ENCODE data around the gene CXXC1.
"Not testable (repeated sequence)": the region's sequence is repeated elsewhere in the genome, so short reads cannot be mapped to it uniquely, and the experiment has no call there.

CXXC1 gene

DNA sequence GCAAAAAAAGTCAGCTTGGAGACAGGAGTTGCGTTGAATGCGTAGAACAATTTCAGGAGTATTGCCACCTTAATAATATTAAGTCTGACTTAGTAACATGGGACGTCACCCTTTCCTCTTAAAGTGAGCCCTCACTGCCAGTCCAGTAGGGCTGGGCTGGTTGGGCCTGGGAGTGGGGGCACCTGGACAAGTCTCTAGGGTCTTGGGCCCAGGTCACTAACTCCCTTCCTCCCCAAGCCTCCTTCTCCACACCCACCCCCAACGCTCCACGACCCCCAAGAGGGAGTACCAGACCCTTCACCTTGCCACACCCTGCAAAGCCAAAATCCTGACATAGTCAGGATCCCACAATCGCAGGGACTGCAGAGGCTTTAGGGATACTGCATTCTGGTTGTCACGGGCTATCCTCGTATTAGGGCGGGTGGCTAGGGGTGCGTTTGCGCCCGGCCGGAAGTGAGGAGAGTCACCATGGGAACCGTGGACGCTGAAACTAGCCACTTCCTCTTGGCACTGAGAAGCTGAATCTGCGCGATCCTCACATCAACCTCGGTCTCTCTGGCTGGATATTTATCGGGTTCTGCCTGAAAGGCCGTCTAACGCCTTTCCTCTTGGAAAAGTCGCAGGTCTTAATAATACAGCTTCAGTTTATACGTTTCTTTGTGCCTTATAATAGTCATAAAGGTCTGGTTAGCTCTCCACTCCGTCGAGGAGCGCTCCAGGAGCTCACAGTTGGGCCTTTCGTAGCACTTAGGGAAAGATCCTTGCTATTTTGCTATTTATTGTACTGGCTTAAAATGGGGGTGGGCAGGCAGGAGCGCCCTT, 10.3 kb upstream of the CXXC1 start:
- peak in 3 of 4 experiments; percentile 14 to 41 (median 29) for DNase-seq

GRCh38 chr18:50293039-50293438, 5.5 kb upstream of the CXXC1 start:
- no peak for DNase-seq

DNA sequence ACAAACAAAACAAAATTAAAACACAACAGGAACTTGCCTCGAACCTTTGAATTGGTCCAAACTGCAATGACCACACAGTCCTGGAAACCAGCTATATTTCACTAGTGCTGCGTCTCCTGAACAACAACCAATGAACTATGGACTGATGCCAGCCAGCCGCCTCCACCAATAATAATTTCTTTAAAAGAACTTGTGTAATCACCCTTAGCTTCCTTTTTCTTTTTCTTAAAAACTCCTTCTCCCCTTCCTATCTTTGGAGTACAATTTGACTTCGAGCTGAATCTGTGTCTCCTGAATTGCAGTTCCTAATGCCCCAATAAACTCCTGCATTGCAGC, 1.6 kb upstream of the CXXC1 start:
- DNase-seq, result no peak

GRCh38 chr18:50288348-50289107, 1.0 kb upstream of the CXXC1 start:
- DNase-seq, result not testable (repeated sequence)

DNA sequence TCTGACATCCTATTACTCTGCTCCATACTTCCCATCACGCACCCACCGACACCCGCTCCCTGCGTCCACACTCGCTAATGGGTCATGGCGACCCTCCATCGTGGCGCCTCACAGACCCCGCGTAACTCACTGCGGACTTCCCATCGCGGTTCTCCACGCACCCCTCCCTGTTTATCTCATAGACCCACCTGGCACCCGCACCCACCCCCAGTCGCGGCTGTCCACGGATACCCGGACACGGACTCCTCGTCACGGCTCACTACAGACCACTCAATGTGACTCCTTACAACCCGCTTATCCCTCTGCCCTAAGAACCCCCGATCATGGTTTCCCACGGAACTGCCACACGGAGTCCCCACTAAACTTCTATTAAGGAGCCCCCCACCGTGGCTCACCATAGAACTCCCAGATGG, 458 bp downstream of the CXXC1 start:
- peak in 1 of 4 experiments; percentile 10 for DNase-seq

GRCh38 chr18:50286391-50287027, 983 bp downstream of the CXXC1 start:
- DNase-seq, result no peak

DNA sequence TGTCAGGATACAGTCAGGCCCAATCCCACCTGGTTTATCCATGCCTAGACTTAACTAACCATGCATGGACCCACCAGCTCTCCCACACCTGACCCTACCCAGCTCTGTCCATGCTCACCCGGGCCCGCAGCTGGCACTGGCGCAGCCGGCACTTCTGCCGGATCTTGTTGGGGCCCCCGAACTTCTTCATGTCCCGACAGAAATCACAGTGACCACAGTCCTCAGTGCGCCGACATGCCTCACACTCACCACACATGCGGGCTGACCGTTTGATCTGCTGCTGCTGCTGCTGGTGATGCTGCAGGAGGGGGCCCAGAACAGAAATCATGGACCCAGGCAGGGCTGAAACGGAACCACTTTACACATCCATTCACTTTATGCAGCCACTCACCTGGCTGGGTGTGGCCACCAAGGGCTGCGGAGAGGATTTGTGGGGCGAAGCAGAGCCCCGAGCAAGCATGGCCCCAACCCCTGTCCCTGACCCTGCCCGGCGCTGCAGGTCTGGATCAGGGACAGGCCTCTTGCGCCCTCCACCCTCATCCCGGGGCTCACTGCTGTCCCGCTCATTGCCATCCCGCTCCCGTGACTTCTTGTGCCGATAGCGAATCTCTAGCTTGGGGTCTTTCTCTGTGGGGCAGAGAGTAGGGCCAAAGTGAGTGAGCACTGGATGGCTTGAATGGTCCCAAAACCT, 1.7 kb downstream of the CXXC1 start:
- DNase-seq, result no peak

GRCh38 chr18:50285071-50285470, 2.4 kb downstream of the CXXC1 start:
- no peak for DNase-seq

GRCh38 chr18:50284255-50284885, 3.1 kb downstream of the CXXC1 start:
- no peak for DNase-seq

GRCh38 chr18:50283469-50284209, 3.9 kb downstream of the CXXC1 start:
- no peak for DNase-seq

DNA sequence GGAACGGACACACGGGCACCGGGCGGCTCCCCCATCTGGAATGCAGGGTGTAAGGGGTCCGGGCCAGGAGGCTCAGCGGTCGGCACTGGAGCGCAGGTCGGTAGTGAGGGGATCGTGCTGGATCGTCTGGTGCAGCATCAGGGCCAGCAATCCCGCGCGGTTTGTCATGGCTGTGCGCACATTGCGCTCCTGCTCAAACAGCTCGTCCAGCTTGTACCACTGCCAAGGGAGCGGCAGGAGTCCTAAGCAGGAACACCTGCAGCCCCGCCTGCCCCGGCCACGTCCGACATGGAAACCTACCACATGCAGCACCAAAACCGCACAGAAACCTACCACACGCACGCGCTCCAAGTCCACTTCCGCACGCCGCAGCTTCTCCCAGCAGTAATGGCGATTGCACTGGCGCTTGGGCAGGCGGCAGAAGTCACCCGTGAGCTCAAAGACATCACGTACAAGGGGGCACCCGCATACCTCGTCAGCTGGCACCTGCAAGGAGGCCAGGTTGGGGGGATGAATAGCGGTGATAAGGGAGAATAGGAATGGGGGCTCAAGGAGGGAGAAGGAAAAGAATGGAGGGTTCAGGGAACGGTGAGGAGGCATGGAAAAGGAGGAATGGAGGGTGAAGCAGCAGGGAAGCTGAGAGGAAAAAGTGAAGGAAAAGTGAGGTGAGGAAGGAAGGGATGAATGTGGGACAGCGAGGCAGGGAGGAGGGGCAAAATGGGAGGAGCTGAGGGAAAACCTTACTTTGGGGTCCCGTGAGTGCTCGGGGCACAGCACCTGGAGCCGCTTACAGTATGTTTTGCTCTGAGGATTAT, 4.8 kb downstream of the CXXC1 start:
- peak in 1 of 4 experiments; percentile 12 for DNase-seq

DNA sequence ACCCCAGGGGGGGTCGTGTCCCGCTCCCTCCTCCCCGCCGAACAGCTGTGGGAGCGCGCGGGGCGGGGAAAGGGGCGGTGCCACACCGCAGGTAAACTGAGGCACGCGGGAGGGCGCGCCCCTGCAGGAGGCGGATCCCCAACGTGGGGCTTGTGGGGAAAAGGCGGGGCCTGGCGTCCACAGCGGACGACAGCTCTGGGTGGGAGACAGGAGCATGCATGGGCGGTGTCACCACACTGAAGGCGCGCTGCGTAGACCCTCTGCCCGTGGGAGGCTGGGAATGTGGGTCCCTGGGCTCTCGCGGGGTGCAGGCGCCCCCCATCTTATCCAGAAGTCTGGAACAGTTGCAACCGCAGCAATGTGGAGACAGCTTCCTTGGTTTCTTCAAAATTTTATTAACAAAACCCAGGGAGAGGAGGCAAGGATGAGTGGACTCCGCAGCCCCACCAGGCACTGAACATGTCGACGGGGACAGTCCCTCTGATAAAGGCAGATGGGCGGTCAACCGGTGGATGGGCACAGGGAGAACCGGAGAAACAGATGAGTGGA, 5.4 kb downstream of the CXXC1 start:
- DNase-seq, result no peak

DNA sequence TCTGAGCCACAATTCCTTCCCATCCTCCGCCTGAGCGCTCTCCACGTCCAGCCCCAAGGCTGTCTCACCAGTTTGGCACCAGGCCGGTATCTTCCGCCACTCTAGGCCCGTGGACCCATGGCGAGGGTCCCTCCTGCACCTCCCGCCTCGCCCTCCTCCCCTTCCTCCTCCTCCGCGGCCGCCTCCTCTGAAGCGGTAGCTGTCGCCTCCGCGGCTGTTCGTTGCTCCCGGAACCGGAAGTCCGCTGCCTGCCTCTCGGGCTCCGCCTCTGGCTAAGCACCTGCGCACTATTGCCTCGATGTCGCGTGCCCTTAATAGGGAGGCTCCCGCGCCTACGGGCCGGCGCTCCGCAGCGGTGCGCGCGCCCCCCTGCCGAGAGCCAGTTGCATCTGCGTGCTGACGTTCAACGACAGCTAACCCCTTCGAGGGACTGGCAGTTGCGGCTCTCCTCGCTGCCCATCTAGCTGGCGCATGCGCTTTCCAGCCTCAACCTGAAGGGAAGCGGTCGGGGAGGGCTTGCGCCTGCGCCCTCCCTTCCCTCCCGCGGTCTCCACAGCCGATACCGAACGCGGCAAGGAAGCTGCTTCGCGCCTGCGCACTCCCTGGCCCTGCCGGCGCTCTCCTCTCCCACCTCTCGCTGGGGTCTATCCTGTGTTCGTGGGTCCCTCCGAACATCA, 6.1 kb downstream of the CXXC1 start, which contains the start of gene MBD1:
MBD1 (minus strand) TSS at position 229 of the 677 bp plus-strand sequence. CDS start 1,531 bp downstream, outside the sequence.
- peak; percentile 89 to 99 (median 96) for DNase-seq

GRCh38 chr18:50280707-50281294, 6.7 kb downstream of the CXXC1 start:
- DNase-seq, result no peak

GRCh38 chr18:50279752-50280151, 7.7 kb downstream of the CXXC1 start:
- no peak for DNase-seq

GRCh38 chr18:50277942-50278341, 9.6 kb downstream of the CXXC1 start:
- DNase-seq, result no peak

DNA sequence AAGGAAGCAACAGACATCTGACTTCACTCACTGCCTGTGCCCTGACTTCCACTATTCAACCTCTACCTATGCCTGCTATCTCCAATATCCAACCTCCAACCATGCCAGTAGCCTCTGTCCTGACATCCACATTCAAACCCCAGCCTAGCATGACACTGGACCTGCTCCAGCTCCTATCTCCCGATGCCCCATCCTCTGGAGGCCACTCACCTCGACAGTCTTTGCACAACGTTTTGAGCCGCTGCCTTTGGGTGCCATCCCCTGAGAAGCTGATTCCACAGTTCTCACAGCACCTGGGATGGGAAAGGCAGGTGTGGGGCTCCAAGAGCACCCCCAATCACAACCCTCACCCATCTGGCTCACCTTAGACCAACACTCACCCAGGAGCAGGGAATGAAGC, 11.0 kb downstream of the CXXC1 start:
- DNase-seq, result no peak

DNA sequence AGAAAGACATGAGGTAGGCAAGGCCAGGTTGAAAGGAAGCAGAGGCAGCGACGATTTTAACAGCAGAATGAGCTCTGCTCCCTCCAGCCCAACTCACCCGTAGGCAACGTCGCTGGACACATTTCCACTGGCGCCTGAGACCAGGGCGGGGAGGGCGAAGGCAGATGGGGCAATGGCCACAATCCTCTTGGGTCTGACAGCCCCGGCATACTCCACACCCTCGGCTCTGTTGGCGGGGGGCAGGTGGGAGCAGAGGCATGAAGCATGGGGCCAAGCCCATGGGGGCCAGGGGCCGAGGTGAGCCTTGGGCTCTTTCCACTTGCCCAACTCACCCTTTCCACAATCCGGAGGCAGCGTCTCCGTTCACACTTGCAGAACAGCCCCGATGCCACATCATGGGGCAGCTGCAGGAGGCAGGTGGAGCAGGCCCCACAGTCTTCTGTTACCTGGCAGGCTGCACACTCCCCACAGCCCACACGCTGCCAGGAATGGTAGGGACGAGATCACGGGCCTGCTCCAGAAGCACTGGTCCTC, 11.9 kb downstream of the CXXC1 start:
- no peak for DNase-seq

- no peak for DNase-seq
These were observed 12.6 kb downstream of the CXXC1 start for GRCh38 chr18:50274941-50275340.
